Activated naive CD8-positive, alpha-beta T cell treated with anti-CD3 and anti-CD28 coated beads, Interleukin-2, amount 50 U/mL, for 16 hours (primary cell): ENCODE results near the gene USP17L13.
"Not testable (repeated sequence)": the region's sequence is repeated elsewhere in the genome, so short reads cannot be mapped to it uniquely, and the experiment has no call there.

ENCODE experiments used
- DNase-seq: peaks from one replicate; pipeline ENCODE4 v3.0.0-alpha.2; 2020; ENCODE audit warnings: low read depth, low spot score

USP17L13 gene, protein sequence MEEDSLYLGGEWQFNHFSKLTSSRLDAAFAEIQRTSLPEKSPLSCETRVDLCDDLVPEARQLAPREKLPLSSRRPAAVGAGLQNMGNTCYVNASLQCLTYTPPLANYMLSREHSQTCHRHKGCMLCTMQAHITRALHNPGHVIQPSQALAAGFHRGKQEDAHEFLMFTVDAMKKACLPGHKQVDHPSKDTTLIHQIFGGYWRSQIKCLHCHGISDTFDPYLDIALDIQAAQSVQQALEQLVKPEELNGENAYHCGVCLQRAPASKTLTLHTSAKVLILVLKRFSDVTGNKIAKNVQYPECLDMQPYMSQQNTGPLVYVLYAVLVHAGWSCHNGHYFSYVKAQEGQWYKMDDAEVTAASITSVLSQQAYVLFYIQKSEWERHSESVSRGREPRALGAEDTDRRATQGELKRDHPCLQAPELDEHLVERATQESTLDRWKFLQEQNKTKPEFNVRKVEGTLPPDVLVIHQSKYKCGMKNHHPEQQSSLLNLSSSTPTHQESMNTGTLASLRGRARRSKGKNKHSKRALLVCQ

DNA sequence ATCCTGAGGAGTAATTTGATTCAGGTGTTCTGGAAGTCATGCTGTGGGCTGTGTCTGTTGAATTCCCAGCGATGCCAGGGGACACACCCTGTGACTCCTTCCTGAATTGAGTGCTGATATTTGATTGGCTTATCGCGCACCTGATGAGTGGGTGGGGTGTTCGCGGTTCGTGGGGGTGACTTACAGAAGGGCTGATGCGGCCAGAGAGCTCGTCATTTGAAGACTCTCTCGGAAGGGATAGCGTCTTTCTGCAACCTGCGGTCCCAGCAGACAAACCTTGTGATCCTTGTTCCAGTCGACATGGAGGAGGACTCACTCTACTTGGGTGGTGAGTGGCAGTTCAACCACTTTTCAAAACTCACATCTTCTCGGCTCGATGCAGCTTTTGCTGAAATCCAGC, at the start of gene USP17L13:
TSS of gene USP17L13 (plus strand) at position 301 of the 400 bp plus-strand sequence. CDS start at position 301, 0 bp downstream.
- not testable (repeated sequence) for DNase-seq

DNA sequence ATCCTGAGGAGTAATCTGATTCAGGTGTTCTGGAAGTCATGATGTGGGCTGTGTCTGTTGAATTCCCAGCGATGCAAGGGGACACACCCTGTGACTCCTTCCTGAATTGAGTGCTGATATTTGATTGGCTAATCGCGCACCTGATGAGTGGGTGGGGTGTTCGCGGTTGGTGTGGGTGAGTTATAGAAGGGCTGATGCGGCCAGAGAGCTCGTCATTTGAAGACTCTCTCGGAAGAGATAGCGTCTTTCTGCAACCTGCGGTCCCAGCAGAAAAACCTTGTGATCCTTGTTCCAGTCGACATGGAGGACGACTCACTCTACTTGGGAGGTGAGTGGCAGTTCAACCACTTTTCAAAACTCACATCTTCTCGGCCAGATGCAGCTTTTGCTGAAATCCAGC, 14.3 kb upstream of the USP17L13 start, which contains the start of gene USP17L10:
TSS of gene USP17L10 (plus strand) at position 301 of the 400 bp plus-strand sequence. CDS start at position 301, 0 bp downstream.
- DNase-seq, result not testable (repeated sequence)

DNA sequence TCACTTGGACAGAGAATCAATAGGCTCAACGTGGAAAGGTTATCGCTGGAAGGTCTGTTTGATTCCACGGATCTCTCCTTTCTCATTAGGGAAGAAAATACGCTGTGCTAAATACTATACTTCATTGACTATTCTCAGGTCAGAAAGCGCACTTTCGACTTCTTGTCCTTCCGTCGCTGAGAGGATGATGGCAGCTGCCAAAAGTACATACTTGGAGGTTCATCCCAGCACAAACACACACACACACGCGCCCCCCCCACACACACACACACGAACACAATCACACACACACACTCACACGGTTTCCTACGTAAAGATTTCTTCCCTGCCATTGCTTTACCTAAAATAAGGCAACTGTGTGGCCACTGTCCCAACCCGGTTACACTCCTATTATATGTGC, 10.0 kb upstream of the USP17L13 start:
- not testable (repeated sequence) for DNase-seq

DNA sequence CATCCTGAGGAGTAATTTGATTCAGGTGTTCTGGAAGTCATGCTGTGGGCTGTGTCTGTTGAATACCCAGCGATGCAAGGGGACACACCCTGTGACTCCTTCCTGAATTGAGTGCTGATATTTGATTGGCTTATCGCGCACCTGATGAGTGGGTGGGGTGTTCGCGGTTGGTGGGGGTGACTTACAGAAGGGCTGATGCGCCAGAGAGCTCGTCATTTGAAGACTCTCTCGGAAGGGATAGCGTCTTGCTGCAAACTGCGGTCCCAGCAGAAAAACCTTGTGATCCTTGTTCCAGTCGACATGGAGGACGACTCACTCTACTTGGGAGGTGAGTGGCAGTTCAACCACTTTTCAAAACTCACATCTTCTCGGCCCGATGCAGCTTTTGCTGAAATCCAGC, 9.6 kb upstream of the USP17L13 start, which contains the start of gene USP17L11:
TSS of gene USP17L11 (plus strand) at position 301 of the 400 bp plus-strand sequence. CDS start at position 301, 0 bp downstream.
- DNase-seq, result not testable (repeated sequence)

DNA sequence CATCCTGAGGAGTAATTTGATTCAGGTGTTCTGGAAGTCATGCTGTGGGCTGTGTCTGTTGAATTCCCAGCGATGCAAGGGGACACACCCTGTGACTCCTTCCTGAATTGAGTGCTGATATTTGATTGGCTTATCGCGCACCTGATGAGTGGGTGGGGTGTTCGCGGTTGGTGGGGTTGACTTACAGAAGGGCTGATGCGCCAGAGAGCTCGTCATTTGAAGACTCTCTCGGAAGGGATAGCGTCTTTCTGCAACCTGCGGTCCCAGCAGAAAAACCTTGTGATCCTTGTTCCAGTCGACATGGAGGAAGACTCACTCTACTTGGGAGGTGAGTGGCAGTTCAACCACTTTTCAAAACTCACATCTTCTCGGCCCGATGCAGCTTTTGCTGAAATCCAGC, 4.8 kb upstream of the USP17L13 start, which contains the start of gene USP17L12:
TSS of gene USP17L12 (plus strand) at position 301 of the 400 bp plus-strand sequence. CDS start at position 301, 0 bp downstream.
- DNase-seq, result not testable (repeated sequence)

DNA sequence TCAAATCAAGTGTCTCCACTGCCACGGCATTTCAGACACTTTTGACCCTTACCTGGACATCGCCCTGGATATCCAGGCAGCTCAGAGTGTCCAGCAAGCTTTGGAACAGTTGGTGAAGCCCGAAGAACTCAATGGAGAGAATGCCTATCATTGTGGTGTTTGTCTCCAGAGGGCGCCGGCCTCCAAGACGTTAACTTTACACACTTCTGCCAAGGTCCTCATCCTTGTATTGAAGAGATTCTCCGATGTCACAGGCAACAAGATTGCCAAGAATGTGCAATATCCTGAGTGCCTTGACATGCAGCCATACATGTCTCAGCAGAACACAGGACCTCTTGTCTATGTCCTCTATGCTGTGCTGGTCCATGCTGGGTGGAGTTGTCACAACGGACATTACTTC, 5.6 kb downstream of the USP17L13 start:
- not testable (repeated sequence) for DNase-seq

DNA sequence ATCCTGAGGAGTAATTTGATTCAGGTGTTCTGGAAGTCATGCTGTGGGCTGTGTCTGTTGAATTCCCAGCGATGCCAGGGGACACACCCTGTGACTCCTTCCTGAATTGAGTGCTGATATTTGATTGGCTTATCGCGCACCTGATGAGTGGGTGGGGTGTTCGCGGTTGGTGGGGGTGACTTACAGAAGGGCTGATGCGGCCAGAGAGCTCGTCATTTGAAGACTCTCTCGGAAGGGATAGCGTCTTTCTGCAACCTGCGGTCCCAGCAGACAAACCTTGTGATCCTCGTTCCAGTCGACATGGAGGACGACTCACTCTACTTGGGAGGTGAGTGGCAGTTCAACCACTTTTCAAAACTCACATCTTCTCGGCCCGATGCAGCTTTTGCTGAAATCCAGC, 9.4 kb downstream of the USP17L13 start, which contains the start of gene USP17L15:
TSS of gene USP17L15 (plus strand) at position 301 of the 400 bp plus-strand sequence. CDS start at position 301, 0 bp downstream.
- DNase-seq, result not testable (repeated sequence)

DNA sequence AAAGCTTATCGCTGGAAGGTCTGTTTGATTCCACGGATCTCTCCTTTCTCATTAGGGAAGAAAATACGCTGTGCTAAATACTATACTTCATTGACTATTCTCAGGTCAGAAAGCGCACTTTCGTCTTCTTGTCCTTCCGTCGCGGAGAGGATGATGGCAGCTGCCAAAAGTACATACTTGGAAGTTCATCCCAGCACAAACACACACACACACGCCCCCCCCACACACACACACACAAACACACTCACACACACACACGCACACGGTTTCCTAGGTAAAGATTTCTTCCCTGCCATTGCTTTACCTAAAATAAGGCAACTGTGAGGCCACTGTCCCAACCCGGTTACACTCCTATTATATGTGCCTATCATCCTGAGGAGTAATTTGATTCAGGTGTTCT, 13.8 kb downstream of the USP17L13 start:
- not testable (repeated sequence) for DNase-seq

DNA sequence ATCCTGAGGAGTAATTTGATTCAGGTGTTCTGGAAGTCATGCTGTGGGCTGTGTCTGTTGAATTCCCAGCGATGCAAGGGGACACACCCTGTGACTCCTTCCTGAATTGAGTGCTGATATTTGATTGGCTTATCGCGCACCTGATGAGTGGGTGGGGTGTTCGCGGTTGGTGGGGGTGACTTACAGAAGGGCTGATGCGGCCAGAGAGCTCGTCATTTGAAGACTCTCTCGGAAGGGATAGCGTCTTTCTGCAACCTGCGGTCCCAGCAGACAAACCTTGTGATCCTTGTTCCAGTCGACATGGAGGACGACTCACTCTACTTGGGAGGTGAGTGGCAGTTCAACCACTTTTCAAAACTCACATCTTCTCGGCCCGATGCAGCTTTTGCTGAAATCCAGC, 18.9 kb downstream of the USP17L13 start, which contains the start of gene USP17L17:
TSS of gene USP17L17 (plus strand) at position 301 of the 400 bp plus-strand sequence. CDS start at position 301, 0 bp downstream.
- not testable (repeated sequence) for DNase-seq

DNA sequence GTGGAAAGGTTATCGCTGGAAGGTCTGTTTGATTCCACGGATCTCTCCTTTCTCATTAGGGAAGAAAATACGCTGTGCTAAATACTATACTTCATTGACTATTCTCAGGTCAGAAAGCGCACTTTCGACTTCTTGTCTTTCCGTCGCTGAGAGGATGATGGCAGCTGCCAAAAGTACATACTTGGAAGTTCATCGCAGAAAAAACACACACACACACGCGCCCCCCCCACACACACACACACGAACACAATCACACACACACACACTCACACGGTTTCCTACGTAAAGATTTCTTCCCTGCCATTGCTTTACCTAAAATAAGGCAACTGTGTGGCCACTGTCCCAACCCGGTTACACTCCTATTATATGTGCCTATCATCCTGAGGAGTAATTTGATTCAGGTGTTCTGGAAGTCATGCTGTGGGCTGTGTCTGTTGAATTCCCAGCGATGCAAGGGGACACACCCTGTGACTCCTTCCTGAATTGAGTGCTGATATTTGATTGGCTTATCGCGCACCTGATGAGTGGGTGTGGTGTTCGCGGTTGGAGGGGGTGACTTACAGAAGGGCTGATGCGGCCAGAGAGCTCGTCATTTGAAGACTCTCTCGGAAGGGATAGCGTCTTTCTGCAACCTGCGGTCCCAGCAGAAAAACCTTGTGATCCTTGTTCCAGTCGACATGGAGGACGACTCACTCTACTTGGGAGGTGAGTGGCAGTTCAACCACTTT, 23.4 kb downstream of the USP17L13 start, which contains the start of gene USP17L18:
TSS of gene USP17L18 (plus strand) at position 678 of the 728 bp plus-strand sequence. CDS start at position 678, 0 bp downstream.
- not testable (repeated sequence) for DNase-seq

DNA sequence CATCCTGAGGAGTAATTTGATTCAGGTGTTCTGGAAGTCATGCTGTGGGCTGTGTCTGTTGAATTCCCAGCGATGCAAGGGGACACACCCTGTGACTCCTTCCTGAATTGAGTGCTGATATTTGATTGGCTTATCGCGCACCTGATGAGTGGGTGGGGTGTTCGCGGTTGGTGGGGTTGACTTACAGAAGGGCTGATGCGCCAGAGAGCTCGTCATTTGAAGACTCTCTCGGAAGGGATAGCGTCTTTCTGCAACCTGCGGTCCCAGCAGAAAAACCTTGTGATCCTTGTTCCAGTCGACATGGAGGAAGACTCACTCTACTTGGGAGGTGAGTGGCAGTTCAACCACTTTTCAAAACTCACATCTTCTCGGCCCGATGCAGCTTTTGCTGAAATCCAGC, 28.4 kb downstream of the USP17L13 start, which contains the start of gene USP17L19:
TSS of gene USP17L19 (plus strand) at position 301 of the 400 bp plus-strand sequence. CDS start at position 301, 0 bp downstream.
- not testable (repeated sequence) for DNase-seq

DNA sequence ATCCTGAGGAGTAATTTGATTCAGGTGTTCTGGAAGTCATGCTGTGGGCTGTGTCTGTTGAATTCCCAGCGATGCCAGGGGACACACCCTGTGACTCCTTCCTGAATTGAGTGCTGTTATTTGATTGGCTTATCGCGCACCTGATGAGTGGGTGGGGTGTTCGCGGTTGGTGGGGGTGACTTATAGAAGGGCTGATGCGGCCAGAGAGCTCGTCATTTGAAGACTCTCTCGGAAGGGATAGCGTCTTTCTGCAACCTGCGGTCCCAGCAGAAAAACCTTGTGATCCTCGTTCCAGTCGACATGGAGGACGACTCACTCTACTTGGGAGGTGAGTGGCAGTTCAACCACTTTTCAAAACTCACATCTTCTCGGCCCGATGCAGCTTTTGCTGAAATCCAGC, 33.1 kb downstream of the USP17L13 start, which contains the start of gene USP17L20:
TSS of gene USP17L20 (plus strand) at position 301 of the 400 bp plus-strand sequence. CDS start at position 301, 0 bp downstream.
- not testable (repeated sequence) for DNase-seq

DNA sequence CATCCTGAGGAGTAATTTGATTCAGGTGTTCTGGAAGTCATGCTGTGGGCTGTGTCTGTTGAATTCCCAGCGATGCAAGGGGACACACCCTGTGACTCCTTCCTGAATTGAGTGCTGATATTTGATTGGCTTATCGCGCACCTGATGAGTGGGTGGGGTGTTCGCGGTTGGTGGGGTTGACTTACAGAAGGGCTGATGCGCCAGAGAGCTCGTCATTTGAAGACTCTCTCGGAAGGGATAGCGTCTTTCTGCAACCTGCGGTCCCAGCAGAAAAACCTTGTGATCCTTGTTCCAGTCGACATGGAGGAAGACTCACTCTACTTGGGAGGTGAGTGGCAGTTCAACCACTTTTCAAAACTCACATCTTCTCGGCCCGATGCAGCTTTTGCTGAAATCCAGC, 37.9 kb downstream of the USP17L13 start, which contains the start of gene USP17L21:
TSS of gene USP17L21 (plus strand) at position 301 of the 400 bp plus-strand sequence. CDS start at position 301, 0 bp downstream.
- not testable (repeated sequence) for DNase-seq

DNA sequence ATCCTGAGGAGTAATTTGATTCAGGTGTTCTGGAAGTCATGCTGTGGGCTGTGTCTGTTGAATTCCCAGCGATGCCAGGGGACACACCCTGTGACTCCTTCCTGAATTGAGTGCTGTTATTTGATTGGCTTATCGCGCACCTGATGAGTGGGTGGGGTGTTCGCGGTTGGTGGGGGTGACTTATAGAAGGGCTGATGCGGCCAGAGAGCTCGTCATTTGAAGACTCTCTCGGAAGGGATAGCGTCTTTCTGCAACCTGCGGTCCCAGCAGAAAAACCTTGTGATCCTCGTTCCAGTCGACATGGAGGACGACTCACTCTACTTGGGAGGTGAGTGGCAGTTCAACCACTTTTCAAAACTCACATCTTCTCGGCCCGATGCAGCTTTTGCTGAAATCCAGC, 42.6 kb downstream of the USP17L13 start, which contains the start of gene USP17L22:
TSS of gene USP17L22 (plus strand) at position 301 of the 400 bp plus-strand sequence. CDS start at position 301, 0 bp downstream.
- DNase-seq, result not testable (repeated sequence)

DNA sequence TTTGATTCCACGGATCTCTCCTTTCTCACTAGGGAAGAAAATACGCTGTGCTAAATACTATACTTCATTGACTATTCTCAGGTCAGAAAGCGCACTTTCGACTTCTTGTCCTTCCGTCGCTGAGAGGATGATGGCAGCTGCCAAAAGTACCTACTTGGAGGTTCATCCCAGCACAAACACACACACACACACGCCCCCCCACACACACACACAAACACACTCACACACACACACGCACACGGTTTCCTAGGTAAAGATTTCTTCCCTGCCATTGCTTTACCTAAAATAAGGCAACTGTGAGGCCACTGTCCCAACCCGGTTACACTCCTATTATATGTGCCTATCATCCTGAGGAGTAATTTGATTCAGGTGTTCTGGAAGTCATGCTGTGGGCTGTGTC, 47.0 kb downstream of the USP17L13 start:
- DNase-seq, result not testable (repeated sequence)
